BLaER1 treated with 17β-estradiol and CSF1 and Interleukin-3, amounts not matched to agents 10 nM and 100 nM (cell line): ENCODE measurements around the gene SLC34A2.
"Not testable (repeated sequence)": the region's sequence is repeated elsewhere in the genome, so short reads cannot be mapped to it uniquely, and the experiment has no call there.

Experiments used
- H3K27ac ChIP-seq, 11 experiments: shearing (Covaris generic); formaldehyde crosslinking; 2 replicates each; pipeline ENCODE4 v1.8.1; 2022
- H3K27me3 ChIP-seq, 11 experiments: shearing (Covaris generic); formaldehyde crosslinking; 2 replicates each; pipeline ENCODE4 v1.8.1; 2022
- H3K36me3 ChIP-seq, 11 experiments: shearing (Covaris generic); formaldehyde crosslinking; 2 replicates each; pipeline ENCODE4 v1.8.1; 2022
- H3K4me1 ChIP-seq, 10 experiments: shearing (Covaris generic); formaldehyde crosslinking; 2 replicates each; pipeline ENCODE4 v1.8.1; 2022
- H3K4me2 ChIP-seq, 11 experiments: shearing (Covaris generic); formaldehyde crosslinking; 2 replicates each; pipeline ENCODE4 v1.8.1; 2022
- H3K4me3 ChIP-seq, 10 experiments: shearing (Covaris generic); formaldehyde crosslinking; 2 replicates each; pipeline ENCODE4 v1.8.1; 2022
- H3K9ac ChIP-seq, 11 experiments: shearing (Covaris generic); formaldehyde crosslinking; 2 replicates each; pipeline ENCODE4 v1.8.1; 2022
- H3K9me3 ChIP-seq, 11 experiments: shearing (Covaris generic); formaldehyde crosslinking; replicated peaks in 1 of 11; 2 replicates each; pipeline ENCODE4 v1.8.1; 2022
- H4K20me1 ChIP-seq, 11 experiments: shearing (Covaris generic); formaldehyde crosslinking; 2 replicates each; pipeline ENCODE4 v1.8.1; 2022
- Cebpa-rat ChIP-seq, 11 experiments: shearing (Covaris generic); IDR thresholded peaks; 2 replicates each; pipeline ENCODE4 v1.8.1; 2022

SLC34A2 gene, protein sequence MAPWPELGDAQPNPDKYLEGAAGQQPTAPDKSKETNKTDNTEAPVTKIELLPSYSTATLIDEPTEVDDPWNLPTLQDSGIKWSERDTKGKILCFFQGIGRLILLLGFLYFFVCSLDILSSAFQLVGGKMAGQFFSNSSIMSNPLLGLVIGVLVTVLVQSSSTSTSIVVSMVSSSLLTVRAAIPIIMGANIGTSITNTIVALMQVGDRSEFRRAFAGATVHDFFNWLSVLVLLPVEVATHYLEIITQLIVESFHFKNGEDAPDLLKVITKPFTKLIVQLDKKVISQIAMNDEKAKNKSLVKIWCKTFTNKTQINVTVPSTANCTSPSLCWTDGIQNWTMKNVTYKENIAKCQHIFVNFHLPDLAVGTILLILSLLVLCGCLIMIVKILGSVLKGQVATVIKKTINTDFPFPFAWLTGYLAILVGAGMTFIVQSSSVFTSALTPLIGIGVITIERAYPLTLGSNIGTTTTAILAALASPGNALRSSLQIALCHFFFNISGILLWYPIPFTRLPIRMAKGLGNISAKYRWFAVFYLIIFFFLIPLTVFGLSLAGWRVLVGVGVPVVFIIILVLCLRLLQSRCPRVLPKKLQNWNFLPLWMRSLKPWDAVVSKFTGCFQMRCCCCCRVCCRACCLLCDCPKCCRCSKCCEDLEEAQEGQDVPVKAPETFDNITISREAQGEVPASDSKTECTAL

DNA sequence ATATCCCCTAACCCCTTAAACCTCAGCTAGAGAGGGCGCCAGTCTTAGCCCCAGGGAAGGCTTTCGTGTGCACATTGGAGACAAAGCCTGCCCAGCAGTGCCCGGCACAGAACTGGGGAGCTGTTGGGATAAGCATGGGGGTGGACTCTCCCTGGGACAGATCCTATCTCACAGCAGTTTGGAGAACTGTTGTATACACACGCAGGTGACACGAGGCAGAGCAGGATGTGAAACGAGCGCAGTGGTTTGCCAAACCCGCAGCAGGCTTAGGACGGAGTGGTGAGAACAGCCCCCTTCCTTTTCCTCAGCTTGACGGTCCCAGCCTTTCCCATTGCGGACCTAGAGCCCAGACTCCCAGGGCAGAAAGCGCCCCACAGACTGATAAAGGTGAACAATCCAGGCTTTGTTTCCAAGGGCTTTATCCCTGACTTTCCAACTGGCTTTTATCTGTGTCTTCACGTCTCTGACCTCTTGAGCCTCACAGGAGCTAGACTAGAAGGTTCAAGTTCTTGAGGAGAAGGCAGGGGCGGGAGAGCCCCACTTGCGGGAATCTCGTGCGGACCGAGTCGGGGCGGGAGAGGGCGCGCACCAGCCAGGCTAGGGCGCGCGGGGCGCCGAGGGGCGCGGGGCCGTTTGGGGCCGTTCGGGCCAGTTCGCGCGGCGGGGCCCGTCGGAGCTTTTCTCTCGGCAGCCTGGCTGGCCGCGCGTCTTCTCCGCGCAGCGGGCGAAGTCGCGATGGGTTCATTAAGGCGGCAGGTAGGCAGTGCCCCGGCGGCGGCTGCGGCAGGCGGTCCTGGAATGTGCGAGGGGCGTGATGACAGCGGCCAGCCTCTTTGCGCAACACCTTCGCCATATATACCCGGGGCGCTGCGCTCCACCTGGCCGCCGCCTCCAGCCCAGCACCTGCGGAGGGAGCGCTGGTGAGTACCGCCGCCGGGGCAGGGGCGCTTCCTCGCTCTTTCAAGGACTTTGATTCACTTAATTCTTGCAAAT, at the start of gene SLC34A2:
Gene SLC34A2 (plus strand): TSS at position 881 of the 993 bp plus-strand sequence. CDS start 6,650 bp downstream, outside the sequence.
- no peak for TF ChIP-seq Cebpa-rat (IDR thresholded peaks at IDR 0.05)
- Histone ChIP-seq H3K36me3 (no peaks in the 10 kb centered on the region), H3K9me3 (peaks cover 8 to 19% (median 11%) of the 10 kb centered on the region in 11 experiments; a peak in 20 of 22 replicates), H3K4me1 (peaks cover 0 to 13% (median 8%) of the 10 kb centered on the region in 10 experiments; a peak in 10 of 20 replicates), H3K9ac (no peak within 1 kb of the TSS), H3K4me3 (no peak within 1 kb of the TSS), H3K4me2 (peak within 1 kb of the TSS in 8 of 11 experiments; percentile 23 to 72 (median 44); a peak in 16 of 22 replicates), H3K27me3 (peaks cover 32 to 42% (median 34%) of the 10 kb centered on the region in 11 experiments), H4K20me1 (no peaks in the 10 kb centered on the region; a peak in 1 of 22 replicates), H3K27ac (no peak within 1 kb of the TSS)

DNA sequence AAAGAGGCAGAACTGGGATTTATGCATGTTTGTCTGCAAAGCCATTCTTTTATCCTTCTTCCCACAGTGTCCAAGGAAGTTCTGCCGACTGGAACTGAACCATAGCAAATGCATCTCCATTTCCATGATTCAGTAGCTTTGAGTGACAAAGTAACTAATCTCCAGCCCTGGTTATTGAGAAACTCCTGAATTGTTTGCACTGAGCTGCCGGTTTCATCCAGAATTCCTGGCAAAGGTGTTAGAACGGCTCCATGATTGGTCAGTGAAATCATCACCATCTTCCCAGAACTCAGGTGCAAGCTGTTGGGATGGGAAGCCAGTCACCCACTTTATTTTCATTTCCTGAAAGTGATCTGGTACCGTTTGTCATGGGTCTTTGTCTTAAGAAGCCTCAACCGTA, 47.0 kb upstream of the SLC34A2 start:
- no peak for TF ChIP-seq Cebpa-rat (IDR thresholded peaks at IDR 0.05)
- H4K20me1 ChIP-seq: no peaks in the 10 kb centered on the region
- peaks cover 0 to 6% (median 0%) of the 10 kb centered on the region in 10 experiments; a peak in 1 of 20 replicates for H3K4me1 ChIP-seq
- no peak overlapping the region for H3K27ac ChIP-seq
- no peaks in the 10 kb centered on the region for H3K36me3 ChIP-seq
- H3K9me3 ChIP-seq: peaks cover 0 to 8% (median 0%) of the 10 kb centered on the region in 11 experiments; a peak in 2 of 22 replicates
- H3K9ac ChIP-seq: no peak overlapping the region
- no peak overlapping the region for H3K4me2 ChIP-seq
- no peaks in the 10 kb centered on the region for H3K27me3 ChIP-seq
- no peak overlapping the region for H3K4me3 ChIP-seq

DNA sequence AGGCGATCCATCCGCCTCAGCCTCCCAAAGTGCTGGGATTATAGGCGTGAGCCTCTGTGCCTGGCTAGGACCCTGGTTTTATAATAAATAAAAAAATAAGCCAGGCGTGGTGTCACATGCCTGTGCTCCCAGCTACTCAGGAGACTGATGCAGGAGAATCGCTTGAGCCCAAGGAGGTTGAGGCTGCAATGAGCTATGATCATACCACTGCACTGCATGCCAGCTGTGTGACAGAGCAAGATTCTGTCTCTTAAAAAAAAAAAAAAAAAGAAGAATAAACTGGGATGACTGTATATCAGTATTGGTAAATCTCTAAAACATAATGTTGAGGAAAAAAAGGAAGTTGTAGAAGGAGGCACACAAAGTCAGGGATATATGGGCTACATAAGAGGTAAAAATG, 45.7 kb upstream of the SLC34A2 start:
- H3K27me3 ChIP-seq: no peaks in the 10 kb centered on the region
- H4K20me1 ChIP-seq: no peaks in the 10 kb centered on the region
- peaks cover 0 to 12% (median 0%) of the 10 kb centered on the region in 11 experiments; a peak in 2 of 22 replicates for H3K9me3 ChIP-seq
- peaks cover 0 to 6% (median 0%) of the 10 kb centered on the region in 10 experiments; a peak in 1 of 20 replicates for H3K4me1 ChIP-seq
- no peak overlapping the region for H3K27ac ChIP-seq
- H3K4me3 ChIP-seq: no peak overlapping the region
- no peak overlapping the region for H3K9ac ChIP-seq
- no peak for TF ChIP-seq Cebpa-rat (IDR thresholded peaks at IDR 0.05)
- no peaks in the 10 kb centered on the region for H3K36me3 ChIP-seq
- no peak overlapping the region for H3K4me2 ChIP-seq

DNA sequence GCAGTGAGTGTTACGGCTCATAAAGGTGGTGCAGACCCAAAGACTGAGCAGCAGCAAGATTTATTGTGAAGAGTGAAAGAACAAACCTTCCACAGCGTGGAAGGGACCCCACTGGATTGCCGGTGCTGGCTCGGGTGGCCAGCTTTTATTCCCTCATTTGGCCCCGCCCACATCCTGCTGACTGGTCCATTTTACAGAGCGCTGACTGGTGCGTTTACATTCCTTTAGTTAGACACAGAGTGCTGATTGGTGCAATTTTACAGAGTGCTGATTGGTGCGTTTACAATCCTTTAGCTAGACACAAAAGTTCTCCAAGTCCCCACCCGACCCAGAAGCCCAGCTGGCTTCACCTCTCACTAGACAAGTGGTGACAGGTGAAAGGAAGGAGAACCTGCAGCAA, 42.0 kb upstream of the SLC34A2 start:
- not testable (repeated sequence) for H3K4me3 ChIP-seq, H3K4me2 ChIP-seq, H4K20me1 ChIP-seq, H3K36me3 ChIP-seq, H3K27ac ChIP-seq, H3K4me1 ChIP-seq, H3K27me3 ChIP-seq, H3K9ac ChIP-seq
- peaks cover 0 to 12% (median 0%) of the 10 kb centered on the region in 11 experiments; a peak in 2 of 22 replicates for H3K9me3 ChIP-seq

DNA sequence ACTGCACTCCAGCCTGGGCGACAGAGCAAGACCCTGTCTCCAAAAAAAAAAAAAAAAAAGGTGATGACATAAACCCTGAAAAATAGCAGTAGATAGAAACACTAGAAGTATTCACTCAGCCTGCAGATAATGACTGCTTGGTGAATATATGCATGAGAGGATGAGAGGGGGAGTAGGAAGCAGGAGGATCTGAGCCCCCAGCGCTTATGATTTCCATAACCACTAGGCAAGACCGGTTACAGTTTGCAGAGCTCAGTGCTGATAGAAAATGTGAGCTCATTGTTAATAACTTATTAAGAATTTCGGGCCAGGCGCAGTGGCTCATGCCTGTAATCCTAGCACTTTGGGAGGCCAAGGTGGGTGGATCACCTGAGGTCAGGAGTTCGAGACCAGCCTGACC, 40.8 kb upstream of the SLC34A2 start:
- Histone ChIP-seq H3K36me3 (no peaks in the 10 kb centered on the region), H3K9ac (no peak overlapping the region), H3K4me1 (no peaks in the 10 kb centered on the region), H3K27me3 (no peaks in the 10 kb centered on the region), H3K4me3 (no peak overlapping the region), H4K20me1 (no peaks in the 10 kb centered on the region), H3K9me3 (peaks cover 0 to 12% (median 0%) of the 10 kb centered on the region in 11 experiments; a peak in 2 of 22 replicates), H3K4me2 (no peak overlapping the region), H3K27ac (no peak overlapping the region)
- no peak for TF ChIP-seq Cebpa-rat (IDR thresholded peaks at IDR 0.05)

DNA sequence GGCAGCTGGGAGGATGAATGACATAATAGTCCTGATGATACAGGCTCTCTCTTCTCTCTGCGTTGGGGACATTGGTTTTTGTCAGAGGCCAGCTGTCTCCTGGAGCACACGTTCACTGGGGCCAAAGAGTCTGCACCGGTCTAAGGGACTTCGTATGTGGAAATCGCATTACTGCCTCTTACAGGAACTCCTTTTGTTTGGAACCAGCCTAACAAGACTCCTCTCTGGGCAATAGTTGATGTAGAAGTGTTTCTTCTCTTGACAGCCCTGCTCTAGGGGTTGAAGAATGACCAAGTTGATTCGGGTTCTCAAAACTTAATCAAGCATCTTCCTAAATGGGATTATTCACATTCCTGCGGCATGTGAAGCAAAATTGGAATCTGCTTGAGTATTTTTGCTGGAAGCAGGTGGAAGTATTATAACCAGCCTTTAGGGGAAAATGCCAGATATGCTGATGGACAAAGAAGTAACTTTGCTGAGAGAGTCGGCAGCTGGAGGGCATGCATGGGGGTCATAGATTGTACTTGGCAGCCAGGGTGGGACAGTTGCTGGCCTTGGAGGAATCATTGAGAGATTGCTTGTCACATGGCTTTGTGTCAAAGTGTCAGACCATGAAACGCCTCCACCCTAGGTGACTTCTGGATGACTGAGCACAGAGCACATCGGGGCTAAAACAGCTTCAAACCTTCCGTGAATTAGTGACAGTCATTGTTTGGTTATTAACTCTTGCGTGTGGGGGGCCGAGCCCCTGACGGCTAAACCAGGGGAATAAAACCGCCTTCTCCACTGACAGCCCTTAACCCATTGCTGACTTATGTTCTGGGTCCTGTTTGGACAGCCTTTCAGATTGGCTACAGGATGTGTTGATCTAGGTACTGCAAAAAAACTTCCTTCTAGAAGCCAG, 34.4 kb upstream of the SLC34A2 start:
- H3K4me3 ChIP-seq: no peak overlapping the region
- TF ChIP-seq Cebpa-rat (IDR thresholded peaks at IDR 0.05): no peak

DNA sequence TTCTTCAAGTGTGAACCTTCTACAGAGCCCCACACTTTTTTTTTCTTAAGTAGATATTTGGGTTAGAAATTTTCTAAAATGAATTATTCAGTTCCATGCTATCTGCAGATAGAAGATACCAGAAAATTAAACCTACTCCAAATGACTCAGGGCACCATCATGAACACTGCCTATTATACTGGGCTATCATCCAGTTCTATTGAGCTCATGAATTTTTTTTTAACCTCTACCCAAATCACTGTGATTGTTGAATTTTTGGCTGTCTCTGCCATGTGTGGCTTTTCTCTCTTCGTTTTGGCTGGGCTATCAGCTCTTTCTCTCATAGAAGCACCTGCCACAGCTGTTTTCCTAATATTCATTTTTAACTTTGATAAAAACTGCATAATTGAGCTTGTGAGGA, 31.0 kb upstream of the SLC34A2 start:
- no peak for TF ChIP-seq Cebpa-rat (IDR thresholded peaks at IDR 0.05)
- H3K36me3 ChIP-seq: no peaks in the 10 kb centered on the region

More for the DNA sequence above, 34.4 kb upstream of the SLC34A2 start:
- Histone ChIP-seq H3K27ac (no peak overlapping the region), H4K20me1 (no peaks in the 10 kb centered on the region), H3K9ac (no peak overlapping the region), H3K9me3 (no peaks in the 10 kb centered on the region), H3K4me2 (peak overlapping the region; percentile 34 to 78 (median 65); a peak in 21 of 22 replicates), H3K4me1 (peaks cover 9 to 17% (median 15%) of the 10 kb centered on the region in 10 experiments; a peak in 18 of 20 replicates), H3K36me3 (no peaks in the 10 kb centered on the region), H3K27me3 (no peaks in the 10 kb centered on the region)

DNA sequence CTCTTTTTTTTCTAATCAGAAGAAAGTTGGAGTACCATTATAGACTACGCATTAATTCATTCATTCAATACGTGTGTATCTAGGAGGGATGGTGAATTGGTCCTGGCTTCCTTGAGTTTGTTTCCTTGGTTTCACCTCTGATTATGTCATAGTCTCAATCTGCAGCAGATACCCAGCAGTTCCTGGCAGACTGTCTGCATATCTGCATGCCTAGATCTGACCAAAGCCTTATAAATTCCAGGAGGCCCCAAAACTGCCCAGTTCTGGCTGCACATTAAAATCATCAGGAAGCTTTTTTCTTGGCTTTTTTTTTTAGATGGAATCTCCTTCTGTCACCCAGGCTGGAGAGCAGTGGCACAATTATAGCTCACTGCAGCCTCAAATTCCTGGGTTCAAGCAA, 27.2 kb upstream of the SLC34A2 start:
- no peaks in the 10 kb centered on the region for H3K36me3 ChIP-seq
- no peaks in the 10 kb centered on the region for H3K27me3 ChIP-seq
- H3K4me3 ChIP-seq: no peak overlapping the region
- H3K9ac ChIP-seq: no peak overlapping the region
- H3K9me3 ChIP-seq: no peaks in the 10 kb centered on the region
- H3K27ac ChIP-seq: no peak overlapping the region
- no peaks in the 10 kb centered on the region for H4K20me1 ChIP-seq
- no peak for TF ChIP-seq Cebpa-rat (IDR thresholded peaks at IDR 0.05)
- no peak overlapping the region for H3K4me2 ChIP-seq
- H3K4me1 ChIP-seq: peaks cover 0 to 9% (median 0%) of the 10 kb centered on the region in 10 experiments; a peak in 4 of 20 replicates

More for the DNA sequence above, 31.0 kb upstream of the SLC34A2 start:
- peaks cover 9 to 17% (median 15%) of the 10 kb centered on the region in 10 experiments; a peak in 18 of 20 replicates for H3K4me1 ChIP-seq
- no peak overlapping the region for H3K9ac ChIP-seq
- no peaks in the 10 kb centered on the region for H3K27me3 ChIP-seq
- no peak overlapping the region for H3K4me3 ChIP-seq
- no peaks in the 10 kb centered on the region for H3K9me3 ChIP-seq
- H4K20me1 ChIP-seq: no peaks in the 10 kb centered on the region
- no peak overlapping the region for H3K27ac ChIP-seq
- H3K4me2 ChIP-seq: no peak overlapping the region
